Stimulated activated CD4-positive, alpha-beta T cell treated with anti-CD3 and anti-CD28 coated beads, Interleukin-15, amount 100 ng/mL, for 24 hours (primary cell): ENCODE measurements around the gene PPFIA1.
A peak's percentile ranks its signal among the peaks of the same experiment; 100 is the strongest.
"Not testable (repeated sequence)": the region's sequence is repeated elsewhere in the genome, so short reads cannot be mapped to it uniquely, and the experiment has no call there.

Source experiments
- DNase-seq: peaks from one replicate; pipeline ENCODE4 v3.0.0-alpha.2; 2020

The PPFIA1 gene

GRCh38 chr11:70251659-70252321, 18.7 kb upstream of the PPFIA1 start:
- DNase-seq = no peak

GRCh38 chr11:70252844-70253243, 17.6 kb upstream of the PPFIA1 start:
- no peak for DNase-seq

- DNase-seq = no peak
Observed at GRCh38 chr11:70255477-70256116, 14.9 kb upstream of the PPFIA1 start.

- DNase-seq = not testable (repeated sequence)
Observed at GRCh38 chr11:70259077-70259476, 11.4 kb upstream of the PPFIA1 start.

GRCh38 chr11:70262951-70263350, 7.5 kb upstream of the PPFIA1 start:
- DNase-seq = no peak

GRCh38 chr11:70263363-70263762, 7.1 kb upstream of the PPFIA1 start:
- DNase-seq = no peak

- DNase-seq = no peak
Observed at GRCh38 chr11:70265341-70265740, 5.1 kb upstream of the PPFIA1 start.

- no peak for DNase-seq
Observed at GRCh38 chr11:70267405-70267950, 3.0 kb upstream of the PPFIA1 start.

GRCh38 chr11:70268526-70268925, 2.0 kb upstream of the PPFIA1 start:
- DNase-seq = no peak

GRCh38 chr11:70270877-70271648, 573 bp downstream of the PPFIA1 start:
- peak; percentile 58 for DNase-seq

- DNase-seq = no peak
Observed at GRCh38 chr11:70271649-70271953, 1.1 kb downstream of the PPFIA1 start.

GRCh38 chr11:70272009-70272408, 1.5 kb downstream of the PPFIA1 start:
- DNase-seq = no peak

GRCh38 chr11:70278994-70279393, 8.5 kb downstream of the PPFIA1 start:
- no peak for DNase-seq

GRCh38 chr11:70281156-70281609, 10.7 kb downstream of the PPFIA1 start:
- no peak for DNase-seq

GRCh38 chr11:70282012-70282411, 11.5 kb downstream of the PPFIA1 start:
- DNase-seq = no peak

- no peak for DNase-seq
Observed at GRCh38 chr11:70288721-70289120, 18.2 kb downstream of the PPFIA1 start.

- DNase-seq = no peak
Observed at GRCh38 chr11:70289582-70289981, 19.1 kb downstream of the PPFIA1 start.

- DNase-seq = no peak
Observed at GRCh38 chr11:70290361-70291065, 20.0 kb downstream of the PPFIA1 start.

GRCh38 chr11:70292166-70292565, 21.7 kb downstream of the PPFIA1 start:
- no peak for DNase-seq

- DNase-seq = no peak
Observed at GRCh38 chr11:70292863-70293262, 22.4 kb downstream of the PPFIA1 start.

- DNase-seq = not testable (repeated sequence)
Observed at GRCh38 chr11:70295166-70295565, 24.7 kb downstream of the PPFIA1 start.

GRCh38 chr11:70296681-70297080, 26.2 kb downstream of the PPFIA1 start:
- DNase-seq = no peak

GRCh38 chr11:70297341-70297740, 26.9 kb downstream of the PPFIA1 start:
- DNase-seq = no peak
